Right lobe of liver (tissue), 6 donors: ENCODE measurements around the gene CDK17. TPM values are rescaled to one million over a fixed set of nuclear protein-coding genes. Genes with fewer than 3 reads are reported as not detected.

ENCODE experiments used
- ATAC-seq, 4 donors: fragments of 200-7000 bp; cut with Tn5 transposase; one replicate each; pipeline ENCODE4 v1.9.1; 2020; ENCODE audit warnings: mild to moderate bottlenecking in 4 of 4, moderate library complexity in 4 of 4
- DNase-seq, 3 donors: peaks; one replicate each; pipeline ENCODE4 v3.0.0-alpha.2; 2020
- H3K27ac ChIP-seq, 3 donors: fragments of 200-600 bp; one replicate each; pipeline ENCODE4 v1.8.0; 2022
- H3K27me3 ChIP-seq, 2 donors: fragments of 200-600 bp; one replicate each; pipeline ENCODE4 v1.8.0; 2022
- H3K36me3 ChIP-seq, 4 donors: fragments of 200-600 bp; sonication (generic) in 1 of 4; one replicate each; pipeline versions ENCODE4 v1.5.1 to v1.8.0; 2017 to 2022; ENCODE audit warnings: control low read depth in 1 of 4
- H3K4me1 ChIP-seq, 4 donors: fragments of 200-600 bp; sonication (generic) in 1 of 4; one replicate each; pipeline versions ENCODE4 v1.5.1 to v1.8.0; 2017 to 2022; ENCODE audit warnings: control low read depth in 1 of 4
- H3K4me3 ChIP-seq, 3 donors: fragments of 200-600 bp; one replicate each; pipeline ENCODE4 v1.8.0; 2022
- H3K9me3 ChIP-seq, 4 donors: fragments of 200-600 bp; sonication (generic) in 1 of 4; one replicate each; pipeline versions ENCODE4 v1.5.1 to v1.8.0; 2017 to 2022; ENCODE audit warnings: control low read depth in 1 of 4
- POLR2A ChIP-seq: fragments of 450-650 bp; IDR thresholded peaks from one replicate; pipeline ENCODE4 v1.6.1; 2017; ENCODE audit warnings: antibody characterized with exemption, mild to moderate bottlenecking
- WGBS: methylation state at CpG from one replicate; pipeline ENCODE4 v1.1.6; 2018; ENCODE audit warnings: low coverage, low lambda C conversion rate; ENCODE audit not compliant: insufficient coverage; ENCODE audit errors: missing lambda C conversion rate; 5-methylcytosine and 5-hydroxymethylcytosine counted together
- intact Hi-C, 2 donors: fragments of 100-400 bp; cut with DNase I; formaldehyde crosslinking; loops; one replicate each; pipeline versions ENCODE4 v1.11.2 to v1.14.1; 2022
- total RNA-seq, 6 experiments: library from RNA; depleted of rRNA in 2 of 6; stranded (reverse); fragments of >200 nt in 2 of 6; fragmentation: NEBNext Ultra II Directional in 3 of 6; extraction: Animal tissue kit (Norgen Biotek cat#: 25700) in 3 of 6; gene quantifications; one replicate each; pipeline versions ENCODE4 v1.1.0 to v1.2.4, GENCODE V29; 2016 to 2023
- TF ChIP-seq, protein P1 (sequence below), 4 donors: fragments of 200-600 bp in 3 of 4; fragments of 450-650 bp in 1 of 4; IDR thresholded peaks; one replicate each; pipeline versions ENCODE4 v1.5.1 to v1.8.0; 2016 to 2022; ENCODE audit warnings: antibody characterized with exemption in 4 of 4, mild to moderate bottlenecking in 2 of 4
- donor health status: DM: no; HTN: yes; CAD: no.
- donor health status: DM: no; HTN: no; CAD: no.
- donor health status: DM: no; HTN: no; CAD: no.
- donor health status: DM: no; HTN: yes; CAD: no.
- donor health status: DM: no; HTN: yes; CAD: no.

Gene CDK17
- total RNA-seq, 6 experiments from 2014 or later = 8.9 to 16.1 (median 13.7) TPM

DNA sequence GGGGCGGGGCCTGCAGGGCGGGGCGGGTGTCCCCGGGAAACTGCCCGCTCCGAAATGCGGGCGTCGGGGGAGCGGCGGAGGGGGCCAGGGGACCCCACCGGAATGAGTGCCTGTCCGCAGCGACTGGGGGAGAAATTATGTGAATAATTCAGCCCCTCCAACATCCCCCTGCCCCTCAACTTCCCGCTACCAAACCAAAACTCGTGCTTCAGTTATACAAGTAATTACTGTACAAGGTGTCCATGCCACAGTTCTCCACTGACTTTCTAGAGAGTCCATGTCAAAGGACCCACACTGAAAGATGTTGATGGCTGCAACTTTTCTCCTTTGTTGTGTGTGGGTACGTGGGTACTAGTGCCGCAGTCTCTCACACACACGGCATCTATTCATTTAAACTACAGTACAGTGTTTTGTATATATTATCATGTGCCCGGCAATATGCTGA is 414 bp upstream of the CDK17 start:
- H3K9me3 ChIP-seq = no peaks in the 10 kb centered on the region
- no peak for DNase-seq
- H3K4me3 ChIP-seq = peak overlapping the region; percentile 81 to 86 (median 83)
- 0% methylated on average over 4 of the region's 20 CpGs for WGBS
- ATAC-seq = peak; percentile 7 to 26 (median 18)
- TF ChIP-seq, protein P1, sequence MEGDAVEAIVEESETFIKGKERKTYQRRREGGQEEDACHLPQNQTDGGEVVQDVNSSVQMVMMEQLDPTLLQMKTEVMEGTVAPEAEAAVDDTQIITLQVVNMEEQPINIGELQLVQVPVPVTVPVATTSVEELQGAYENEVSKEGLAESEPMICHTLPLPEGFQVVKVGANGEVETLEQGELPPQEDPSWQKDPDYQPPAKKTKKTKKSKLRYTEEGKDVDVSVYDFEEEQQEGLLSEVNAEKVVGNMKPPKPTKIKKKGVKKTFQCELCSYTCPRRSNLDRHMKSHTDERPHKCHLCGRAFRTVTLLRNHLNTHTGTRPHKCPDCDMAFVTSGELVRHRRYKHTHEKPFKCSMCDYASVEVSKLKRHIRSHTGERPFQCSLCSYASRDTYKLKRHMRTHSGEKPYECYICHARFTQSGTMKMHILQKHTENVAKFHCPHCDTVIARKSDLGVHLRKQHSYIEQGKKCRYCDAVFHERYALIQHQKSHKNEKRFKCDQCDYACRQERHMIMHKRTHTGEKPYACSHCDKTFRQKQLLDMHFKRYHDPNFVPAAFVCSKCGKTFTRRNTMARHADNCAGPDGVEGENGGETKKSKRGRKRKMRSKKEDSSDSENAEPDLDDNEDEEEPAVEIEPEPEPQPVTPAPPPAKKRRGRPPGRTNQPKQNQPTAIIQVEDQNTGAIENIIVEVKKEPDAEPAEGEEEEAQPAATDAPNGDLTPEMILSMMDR (IDR thresholded peaks at IDR 0.05) = no peak
- TF ChIP-seq POLR2A = no peak
- H3K27me3 ChIP-seq = no peaks in the 10 kb centered on the region
- intact Hi-C loops = no loop called here
- H3K4me1 ChIP-seq = peaks cover 0 to 28% (median 5%) of the 10 kb centered on the region in 4 donors
- no peaks in the 10 kb centered on the region for H3K36me3 ChIP-seq
- H3K27ac ChIP-seq = peak overlapping the region; percentile 95 to 98 (median 98)

DNA sequence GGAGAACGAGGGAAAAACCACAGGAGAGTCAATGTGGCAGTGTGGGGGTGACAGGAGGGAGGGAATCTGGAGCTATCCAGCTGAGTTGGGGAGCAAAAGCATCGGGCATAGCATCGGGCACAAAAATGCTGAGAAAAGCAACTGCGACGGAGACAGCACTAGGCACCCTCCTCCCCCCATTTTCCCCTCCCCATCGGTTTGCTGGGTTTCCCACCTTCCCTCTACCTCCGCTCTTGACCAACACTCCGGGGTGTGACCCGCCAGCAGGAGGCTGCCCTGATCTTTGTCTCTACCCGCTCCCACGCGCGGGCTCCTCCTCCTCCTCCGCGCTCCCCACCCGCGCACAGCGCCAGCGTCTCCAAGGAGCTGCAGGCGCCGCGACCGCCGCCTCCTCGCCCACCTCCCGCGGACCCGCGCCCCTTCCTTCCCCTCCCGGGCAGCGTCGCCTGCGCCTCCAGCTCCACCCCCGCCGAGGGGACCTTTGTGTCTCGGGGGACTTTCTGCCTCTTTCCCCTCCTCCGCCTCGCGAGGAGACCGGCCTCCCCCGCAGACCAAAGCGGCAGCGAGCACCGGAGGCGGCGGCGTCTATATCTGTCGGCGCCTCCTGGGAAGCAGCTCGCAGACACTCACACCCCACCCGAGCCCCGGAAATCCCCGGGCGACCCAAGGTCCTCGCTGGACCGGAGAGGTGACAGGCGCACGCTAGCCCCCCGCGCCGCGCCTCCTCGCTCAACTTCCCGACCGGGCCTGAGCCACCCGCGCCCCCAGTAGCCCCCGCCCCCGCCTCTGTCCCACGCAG is 920 bp downstream of the CDK17 start:
- DNase-seq (peak; percentile 78 to 85 (median 84)), ATAC-seq (peak; percentile 63 to 74 (median 66))
- Histone ChIP-seq H3K9me3 (no peaks in the 10 kb centered on the region), H3K27me3 (no peaks in the 10 kb centered on the region), H3K4me1 (peaks cover 0 to 33% (median 8%) of the 10 kb centered on the region in 4 donors), H3K4me3 (peak overlapping the region; percentile 81 to 86 (median 83)), H3K27ac (peak overlapping the region; percentile 95 to 98 (median 98)), H3K36me3 (no peaks in the 10 kb centered on the region)
- under 1% methylated on average over 39 of the region's 70 CpGs for WGBS
- intact Hi-C loops = loop anchor here in 1 of 2 donors (10.0 kb wide), 1 partner anchor 165 kb away; no protein-coding TSS in a partner anchor
- TF ChIP-seq POLR2A = no peak
- TF ChIP-seq, protein P1 (IDR thresholded peaks at IDR 0.05) = peak in 2 of 4 donors; percentile 8 to 17

DNA sequence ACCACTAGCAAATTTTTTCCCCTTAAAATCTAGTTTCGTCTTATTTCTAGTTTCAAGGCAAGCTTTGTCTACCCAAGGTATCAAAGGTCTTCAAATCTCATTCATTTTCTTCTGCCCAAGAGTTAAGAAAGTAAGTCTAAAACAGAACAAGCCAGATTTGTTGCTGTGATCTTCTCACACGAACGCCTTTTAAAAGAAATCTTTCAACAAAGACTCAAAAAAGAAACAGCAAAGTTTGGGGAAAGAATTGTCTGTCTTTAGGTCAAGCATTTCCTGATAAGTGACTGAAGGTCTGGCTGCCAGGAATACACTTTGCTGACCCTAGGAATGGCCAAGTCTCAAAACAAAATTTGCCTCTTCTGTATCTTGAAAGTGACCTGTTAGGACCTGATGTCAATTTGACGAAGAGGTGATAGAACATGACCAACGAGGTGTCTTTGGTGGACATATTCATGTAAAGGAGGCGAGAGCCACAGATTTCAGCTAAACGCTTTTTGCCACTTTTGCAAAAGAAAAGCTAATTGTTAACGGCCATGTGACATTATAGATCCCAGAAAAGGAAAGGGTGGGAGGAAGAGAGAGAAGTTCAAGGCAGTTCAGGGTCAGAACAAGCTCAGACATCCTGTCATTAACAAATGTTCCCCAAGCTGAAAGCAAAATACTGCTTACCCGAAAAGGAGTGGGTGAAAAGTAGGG is 1.7 kb downstream of the CDK17 start:
- TF ChIP-seq POLR2A = no peak
- TF ChIP-seq, protein P1 (IDR thresholded peaks at IDR 0.05) = no peak
- H3K4me1 ChIP-seq = peaks cover 0 to 33% (median 8%) of the 10 kb centered on the region in 4 donors
- H3K9me3 ChIP-seq = no peaks in the 10 kb centered on the region
- ATAC-seq (peak in 3 of 4 donors; percentile 0 to 6 (median 6)), DNase-seq (no peak)
- intact Hi-C loops = loop anchor here in 1 of 2 donors (10.0 kb wide), 1 partner anchor 164 kb away; no protein-coding TSS in a partner anchor
- no peaks in the 10 kb centered on the region for H3K27me3 ChIP-seq
- 6% methylated on average over 9 of the region's 9 CpGs for WGBS
- H3K36me3 ChIP-seq = no peaks in the 10 kb centered on the region
- H3K27ac ChIP-seq = peak overlapping the region; percentile 95 to 98 (median 98)
- H3K4me3 ChIP-seq = peak overlapping the region; percentile 81 to 86 (median 83)

DNA sequence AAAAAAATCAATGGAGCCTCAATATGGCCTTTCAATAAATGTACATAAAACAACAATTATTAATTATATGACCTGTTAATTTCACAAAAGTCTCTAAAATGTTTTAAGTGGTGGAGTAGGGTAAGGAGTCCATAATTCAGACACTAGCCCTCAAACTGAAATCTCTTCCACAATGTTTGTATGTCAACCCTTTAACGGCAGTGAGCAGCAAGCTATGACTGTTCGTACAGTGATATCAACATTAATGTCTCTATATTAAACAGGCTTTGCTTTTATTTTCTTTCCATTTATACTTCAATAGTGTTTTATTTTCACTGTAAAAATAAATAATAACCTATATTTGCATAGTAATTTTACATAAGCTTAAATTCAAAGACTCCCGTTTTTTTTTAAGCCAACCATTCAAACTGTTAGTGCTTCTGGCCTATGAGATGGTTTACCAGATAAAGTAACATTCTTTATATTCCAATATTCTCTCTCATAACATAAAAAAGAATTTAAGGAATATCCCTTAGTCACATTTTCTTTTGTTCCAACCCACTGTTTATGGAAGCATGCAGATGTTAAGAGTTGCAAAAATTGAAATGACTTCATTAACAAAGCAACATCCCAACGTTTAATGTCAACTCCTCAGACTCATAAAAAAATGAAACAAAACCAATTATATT is 2.3 kb downstream of the CDK17 start:
- WGBS = 22% methylated on average over 4 of the region's 4 CpGs
- H3K27ac ChIP-seq = peak overlapping the region; percentile 95 to 98 (median 98)

More for the DNA sequence above, 2.3 kb downstream of the CDK17 start:
- ATAC-seq (no peak), DNase-seq (no peak)
- H3K27me3 ChIP-seq = no peaks in the 10 kb centered on the region
- no peaks in the 10 kb centered on the region for H3K36me3 ChIP-seq
- H3K9me3 ChIP-seq = no peaks in the 10 kb centered on the region
- intact Hi-C loops = loop anchor here in 1 of 2 donors (10.0 kb wide), 1 partner anchor 163 kb away; no protein-coding TSS in a partner anchor
- no peak for TF ChIP-seq POLR2A
- TF ChIP-seq, protein P1 (IDR thresholded peaks at IDR 0.05) = no peak
- H3K4me1 ChIP-seq = peaks cover 0 to 33% (median 8%) of the 10 kb centered on the region in 4 donors
- peak overlapping the region; percentile 81 to 86 (median 83) for H3K4me3 ChIP-seq
